Medulla oblongata (tissue), 1 donor: ENCODE measurements around the gene DKKL1.
A peak's percentile ranks its signal among the peaks of the same experiment; 100 is the strongest.

Experiments
- DNase-seq: peaks from one replicate; pipeline ENCODE4 v3.0.0-alpha.2; 2015; ENCODE audit errors: extremely low spot score

DKKL1 gene

DNA sequence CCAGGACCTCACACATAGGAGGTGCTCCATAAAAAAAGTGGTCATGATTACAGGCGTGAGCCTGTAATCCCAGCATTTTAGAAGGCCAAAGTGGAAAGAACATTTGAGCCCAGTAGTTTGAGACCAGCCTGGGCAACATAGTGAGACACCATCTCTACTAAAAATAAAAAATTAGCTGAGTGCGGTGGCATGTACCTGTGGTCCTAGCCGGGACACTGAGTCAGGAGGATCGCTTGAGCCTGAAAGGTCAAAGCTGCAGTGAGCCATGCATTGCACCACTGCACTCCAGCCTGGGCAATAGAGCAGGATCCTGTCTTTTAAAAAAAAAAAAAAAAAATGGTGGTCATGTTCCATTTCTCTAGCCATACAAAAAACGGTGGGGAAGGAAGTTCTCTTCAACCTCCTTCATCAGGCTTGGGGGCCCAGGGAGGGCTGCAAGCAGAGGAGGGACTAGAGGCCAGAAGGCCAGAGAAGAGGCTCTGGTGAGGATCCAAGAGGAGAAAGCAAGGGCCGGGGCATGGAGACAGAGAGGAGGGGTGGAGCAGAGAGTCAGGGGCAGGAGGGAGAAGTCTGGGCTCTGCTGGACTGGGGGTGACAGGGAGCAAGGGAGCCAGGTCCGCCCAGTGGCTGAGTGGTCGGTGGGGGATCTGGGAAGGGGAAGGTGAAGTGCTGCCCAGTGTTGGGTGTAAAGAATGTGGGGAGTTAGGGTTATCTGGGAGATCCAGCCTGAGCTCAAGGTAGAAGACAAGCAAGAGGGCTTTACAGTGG, 33.2 kb downstream of the DKKL1 start:
- DNase-seq: no peak

GRCh38 chr19:49398001-49398615, 34.4 kb downstream of the DKKL1 start:
- DNase-seq: no peak

- no peak for DNase-seq
Measured at GRCh38 chr19:49398931-49399330, 35.3 kb downstream of the DKKL1 start.

DNA sequence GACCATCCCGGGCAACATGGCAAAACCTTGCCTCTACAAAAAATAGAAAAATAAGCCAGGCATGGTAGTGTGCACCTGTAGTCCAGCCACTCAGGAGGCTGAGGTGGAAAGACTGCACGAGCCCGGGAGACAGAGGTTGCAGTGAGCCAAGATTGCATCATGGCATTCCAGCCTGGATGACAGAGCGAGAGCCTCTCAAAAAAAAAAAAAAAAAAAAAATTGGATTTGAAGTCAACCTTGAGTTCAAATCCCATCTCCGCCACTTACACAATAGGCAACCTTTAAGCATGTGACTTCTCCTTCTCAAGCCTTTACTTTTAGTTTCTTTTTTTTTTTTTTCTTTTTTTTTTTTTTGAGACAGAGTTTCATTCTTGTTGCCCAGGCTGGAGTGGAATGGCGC, 36.4 kb downstream of the DKKL1 start:
- DNase-seq: no peak

DNA sequence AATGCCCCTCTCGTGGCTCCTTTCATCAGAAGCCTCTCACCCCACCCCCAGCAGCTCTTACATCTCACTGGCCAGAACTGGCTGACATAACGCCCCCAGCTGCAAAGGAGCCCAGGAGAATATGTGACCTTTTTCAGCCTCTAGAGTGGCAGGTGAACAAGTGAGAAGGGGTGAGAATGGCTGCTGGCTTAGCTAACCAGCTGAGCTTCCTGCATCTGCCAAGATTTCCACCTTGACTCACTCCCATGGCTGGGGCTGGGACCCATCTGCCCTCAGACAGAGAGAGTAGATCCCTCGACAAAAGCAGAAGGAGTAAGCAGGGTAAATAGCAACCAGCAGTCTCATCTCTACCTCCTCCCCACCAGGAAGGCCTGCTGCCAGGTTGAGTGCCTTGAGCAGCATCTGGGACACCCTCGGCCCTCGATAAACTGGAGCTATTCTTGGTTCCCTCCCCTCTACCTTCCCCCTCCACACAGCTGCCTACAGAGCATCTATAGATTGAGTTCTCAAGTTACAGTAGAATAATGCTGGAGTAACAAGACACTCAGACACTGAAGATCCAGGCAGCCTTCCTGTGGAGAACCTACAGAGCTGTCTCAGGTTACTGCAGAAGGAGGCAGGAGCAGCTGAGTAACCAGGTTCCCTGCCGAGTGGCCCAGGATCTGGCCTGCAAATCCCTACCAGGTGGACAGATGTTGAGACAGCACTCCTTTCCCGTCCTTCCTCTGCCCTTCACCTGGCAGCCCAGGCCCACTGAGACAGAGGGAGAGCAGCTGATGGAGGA, 39.9 kb downstream of the DKKL1 start:
- DNase-seq: no peak

DNA sequence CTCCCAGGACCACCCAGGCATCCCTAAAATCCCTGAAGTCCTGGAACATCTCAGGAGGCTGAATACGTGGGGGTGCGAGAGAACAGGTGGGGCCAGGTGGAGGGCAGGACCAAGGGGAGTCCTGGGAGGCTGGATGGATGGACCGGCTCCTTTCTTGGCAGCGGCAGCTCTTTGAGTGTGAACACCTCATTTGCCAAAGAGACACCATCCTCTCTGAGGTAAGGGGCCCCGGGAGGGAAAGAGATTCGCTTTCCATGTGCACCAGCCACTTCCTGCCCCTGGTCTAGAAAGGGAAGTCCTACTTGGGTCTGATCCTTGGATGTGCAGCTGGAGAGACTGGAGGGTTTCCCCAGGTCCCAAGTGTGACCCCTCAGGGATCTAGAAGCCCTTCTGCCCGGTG, 43.4 kb downstream of the DKKL1 start:
- no peak for DNase-seq

GRCh38 chr19:49407482-49408015, 43.9 kb downstream of the DKKL1 start:
- DNase-seq: no peak

- no peak for DNase-seq
Measured at GRCh38 chr19:49408816-49409440, 45.3 kb downstream of the DKKL1 start.

DNA sequence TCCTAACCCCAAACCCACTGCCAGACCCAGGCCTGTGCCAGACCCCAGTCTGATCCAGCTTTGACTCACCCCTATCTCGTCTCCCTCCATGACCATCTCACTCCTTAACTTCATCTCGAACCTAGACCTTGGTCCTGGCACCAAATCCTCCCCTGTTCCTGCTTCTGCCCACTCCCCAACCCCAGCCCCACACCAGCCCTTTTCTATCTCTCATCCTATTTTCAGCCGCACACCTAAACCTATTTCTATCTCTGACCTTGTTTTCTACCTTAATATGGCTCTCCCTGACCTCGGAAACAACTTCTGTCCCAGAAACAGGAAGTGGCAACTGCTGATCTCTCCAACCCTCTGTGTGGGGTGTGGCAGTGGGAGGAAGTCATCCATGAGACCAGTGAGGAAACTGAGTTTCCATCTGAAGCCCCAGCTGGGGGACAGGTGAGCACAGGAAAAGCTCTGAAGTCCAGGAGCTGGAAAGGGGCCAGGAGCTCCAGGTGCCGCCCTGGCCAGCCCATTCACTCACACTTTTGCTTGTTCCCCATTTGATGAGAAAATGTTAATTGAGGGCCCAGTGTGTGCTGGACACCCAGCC, 45.9 kb downstream of the DKKL1 start:
- peak; percentile 6 for DNase-seq

- DNase-seq: no peak
Measured at GRCh38 chr19:49411681-49412326, 48.1 kb downstream of the DKKL1 start.

GRCh38 chr19:49413348-49413747, 49.7 kb downstream of the DKKL1 start:
- DNase-seq: no peak

GRCh38 chr19:49414256-49414655, 50.6 kb downstream of the DKKL1 start:
- DNase-seq: no peak

- DNase-seq: no peak
Measured at GRCh38 chr19:49415102-49415809, 51.6 kb downstream of the DKKL1 start.

DNA sequence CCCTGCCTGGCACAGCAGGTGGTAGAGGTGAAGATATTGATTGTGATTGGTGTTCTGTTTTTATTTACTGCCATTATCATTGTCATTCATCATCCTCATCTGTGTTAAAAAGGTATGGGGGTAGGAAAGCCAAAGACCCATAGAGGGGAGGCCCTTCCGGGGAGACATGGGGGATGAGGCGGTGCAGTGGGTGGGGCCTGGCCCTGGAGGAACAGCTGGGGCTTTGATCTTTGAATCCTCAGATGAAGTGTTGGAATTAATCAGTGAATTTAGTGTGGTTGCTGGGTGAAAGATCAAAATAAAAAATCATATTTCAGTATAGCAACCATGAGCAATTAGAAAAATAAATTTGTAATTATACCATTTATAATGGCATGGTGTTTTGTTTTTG, 52.1 kb downstream of the DKKL1 start:
- DNase-seq: no peak

DNA sequence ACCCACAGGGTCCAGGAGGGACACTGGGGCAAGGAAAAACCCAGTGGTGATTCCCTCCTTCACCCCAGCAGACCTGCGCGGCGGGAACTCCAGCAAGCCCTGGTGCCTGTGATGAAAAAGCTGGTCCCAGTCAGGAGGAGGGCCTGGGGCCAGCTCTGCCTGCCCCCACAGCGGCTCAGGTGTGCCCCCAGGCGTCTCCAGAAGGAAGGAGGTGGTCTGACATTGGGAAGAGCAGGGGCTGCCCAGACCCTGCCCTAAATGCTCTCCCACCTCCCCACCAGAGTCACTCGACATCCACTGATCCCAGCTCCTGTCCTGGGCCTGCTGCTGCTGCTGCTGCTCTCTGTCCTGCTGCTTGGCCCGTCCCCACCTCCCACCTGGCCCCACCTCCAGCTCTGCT, 53.4 kb downstream of the DKKL1 start:
- no peak for DNase-seq

DNA sequence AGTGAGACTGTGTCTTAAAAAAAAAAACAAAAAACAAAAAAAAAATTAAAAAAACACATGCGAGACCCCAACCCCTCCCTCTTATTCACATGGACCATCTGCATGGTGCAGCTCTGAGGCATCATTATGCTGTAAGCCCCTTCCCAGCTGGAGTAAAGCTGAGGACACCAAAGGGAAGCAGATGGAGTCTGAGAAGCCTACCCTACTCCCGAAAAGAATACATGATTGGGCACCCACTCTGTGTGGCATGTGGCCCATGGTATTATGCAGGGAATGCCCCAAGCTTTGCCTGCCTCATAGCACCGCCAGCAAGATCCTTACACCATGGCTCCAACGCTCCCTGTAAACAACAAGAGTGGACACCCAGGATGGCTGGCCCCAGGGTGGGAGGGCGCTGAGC, 54.8 kb downstream of the DKKL1 start:
- no peak for DNase-seq

- no peak for DNase-seq
Measured at GRCh38 chr19:49419173-49419572, 55.5 kb downstream of the DKKL1 start.

- no peak for DNase-seq
Measured at GRCh38 chr19:49420227-49420626, 56.5 kb downstream of the DKKL1 start.

- peak; percentile 27 for DNase-seq
Measured at GRCh38 chr19:49421039-49421877, 57.6 kb downstream of the DKKL1 start.

GRCh38 chr19:49421878-49422202, 58.2 kb downstream of the DKKL1 start:
- DNase-seq: no peak
